NT2/D1 (cell line): ENCODE results near the gene CTIF.

Source experiments
- DNase-seq: peaks from one replicate; pipeline ENCODE4 v3.0.0-alpha.2; 2011; ENCODE audit warnings: low read depth, low spot score
- H3K27me3 ChIP-seq: 2 replicates; pipeline ENCODE4 v1.6.0; 2011; ENCODE audit warnings: mild to moderate bottlenecking; ENCODE audit not compliant: insufficient read length, insufficient read depth
- H3K36me3 ChIP-seq: 2 replicates; pipeline ENCODE4 v1.6.1; 2011; ENCODE audit warnings: mild to moderate bottlenecking, low read length, mixed read lengths; ENCODE audit not compliant: insufficient read depth, insufficient read length
- H3K4me1 ChIP-seq: 2 replicates; pipeline ENCODE4 v1.5.1; 2011; ENCODE audit not compliant: insufficient read depth, insufficient read length
- H3K4me3 ChIP-seq: 2 replicates; pipeline ENCODE4 v1.5.1; 2011; ENCODE audit warnings: low read depth; ENCODE audit not compliant: insufficient read length
- H3K9ac ChIP-seq: 2 replicates; pipeline ENCODE4 v1.6.0; 2011; ENCODE audit warnings: low read depth; ENCODE audit not compliant: insufficient read length
- H3K9me3 ChIP-seq: 2 replicates; pipeline ENCODE4 v1.5.1; 2011; ENCODE audit warnings: mild to moderate bottlenecking, low read length; ENCODE audit not compliant: insufficient read depth
- SUZ12 ChIP-seq: IDR thresholded peaks from 2 replicates; pipeline ENCODE4 v1.6.1; 2011; ENCODE audit not compliant: insufficient read length, insufficient read depth; ENCODE audit errors: extremely low read depth
- YY1 ChIP-seq: IDR thresholded peaks from 2 replicates; pipeline ENCODE4 v1.6.1; 2011; ENCODE audit not compliant: insufficient read length, insufficient read depth
- ZNF274 ChIP-seq: IDR thresholded peaks from 2 replicates; pipeline ENCODE4 v1.6.1; 2011; ENCODE audit warnings: mild to moderate bottlenecking, low read depth, low read length

CTIF gene

DNA sequence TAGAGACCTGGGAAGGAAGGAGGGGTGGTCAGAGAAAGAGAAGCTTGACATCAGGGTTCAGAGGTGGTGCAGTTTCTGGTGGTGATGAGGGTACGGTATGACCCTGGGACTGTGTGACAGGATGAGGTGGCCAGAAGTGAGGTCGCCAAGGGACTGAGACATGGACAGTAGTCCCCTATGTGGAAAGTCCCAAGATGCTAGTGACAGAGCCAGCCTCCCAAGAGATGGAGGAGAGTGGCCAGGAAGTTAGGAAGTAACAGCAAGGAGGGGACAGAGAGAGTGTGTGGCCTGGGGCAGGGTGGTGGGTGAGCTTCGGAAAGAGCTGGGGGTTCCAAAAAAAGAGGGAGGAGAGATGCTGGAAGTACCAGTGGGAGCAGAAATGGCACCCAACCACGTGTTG is 345.9 kb downstream of the CTIF start:
- peaks cover 4% of the 10 kb centered on the region for H3K27me3 ChIP-seq
- H3K36me3 ChIP-seq: no peaks in the 10 kb centered on the region
- no peak for TF ChIP-seq SUZ12
- TF ChIP-seq ZNF274: no peak
- no peak for TF ChIP-seq YY1
- no peaks in the 10 kb centered on the region for H3K9me3 ChIP-seq
- no peak overlapping the region for H3K4me3 ChIP-seq
- DNase-seq: no peak
- peaks cover 7% of the 10 kb centered on the region for H3K4me1 ChIP-seq
- H3K9ac ChIP-seq: no peak overlapping the region

GRCh38 chr18:48885266-48885923 is 346.6 kb downstream of the CTIF start:
- no peak overlapping the region for H3K9ac ChIP-seq
- no peak for DNase-seq
- no peaks in the 10 kb centered on the region for H3K9me3 ChIP-seq
- peaks cover 12% of the 10 kb centered on the region for H3K4me1 ChIP-seq
- H3K27me3 ChIP-seq: peaks cover 4% of the 10 kb centered on the region
- H3K36me3 ChIP-seq: no peaks in the 10 kb centered on the region
- H3K4me3 ChIP-seq: no peak overlapping the region
- TF ChIP-seq SUZ12: no peak
- no peak for TF ChIP-seq ZNF274
- no peak for TF ChIP-seq YY1

GRCh38 chr18:48885924-48886400 is 347.1 kb downstream of the CTIF start:
- peaks cover 17% of the 10 kb centered on the region for H3K4me1 ChIP-seq
- H3K36me3 ChIP-seq: no peaks in the 10 kb centered on the region
- no peak overlapping the region for H3K4me3 ChIP-seq
- H3K9ac ChIP-seq: no peak overlapping the region
- no peak for DNase-seq
- no peak for TF ChIP-seq YY1
- no peak for TF ChIP-seq ZNF274
- H3K27me3 ChIP-seq: peaks cover 4% of the 10 kb centered on the region
- no peaks in the 10 kb centered on the region for H3K9me3 ChIP-seq

- Histone ChIP-seq H3K9ac (no peak overlapping the region), H3K27me3 (peaks cover 4% of the 10 kb centered on the region), H3K4me3 (no peak overlapping the region), H3K9me3 (no peaks in the 10 kb centered on the region), H3K4me1 (peaks cover 17% of the 10 kb centered on the region), H3K36me3 (no peaks in the 10 kb centered on the region)
- no peak for DNase-seq
- TF ChIP-seq SUZ12: no peak
- TF ChIP-seq YY1: no peak
- no peak for TF ChIP-seq ZNF274
Measured at GRCh38 chr18:48886520-48887293, 347.9 kb downstream of the CTIF start.

- Histone ChIP-seq H3K27me3 (peaks cover 4% of the 10 kb centered on the region), H3K4me1 (peaks cover 19% of the 10 kb centered on the region), H3K9ac (no peak overlapping the region), H3K9me3 (no peaks in the 10 kb centered on the region), H3K36me3 (no peaks in the 10 kb centered on the region), H3K4me3 (no peak overlapping the region)
- TF ChIP-seq SUZ12 (no peak), YY1 (no peak), ZNF274 (no peak)
- no peak for DNase-seq
Measured at GRCh38 chr18:48887294-48887904, 348.6 kb downstream of the CTIF start.

DNA sequence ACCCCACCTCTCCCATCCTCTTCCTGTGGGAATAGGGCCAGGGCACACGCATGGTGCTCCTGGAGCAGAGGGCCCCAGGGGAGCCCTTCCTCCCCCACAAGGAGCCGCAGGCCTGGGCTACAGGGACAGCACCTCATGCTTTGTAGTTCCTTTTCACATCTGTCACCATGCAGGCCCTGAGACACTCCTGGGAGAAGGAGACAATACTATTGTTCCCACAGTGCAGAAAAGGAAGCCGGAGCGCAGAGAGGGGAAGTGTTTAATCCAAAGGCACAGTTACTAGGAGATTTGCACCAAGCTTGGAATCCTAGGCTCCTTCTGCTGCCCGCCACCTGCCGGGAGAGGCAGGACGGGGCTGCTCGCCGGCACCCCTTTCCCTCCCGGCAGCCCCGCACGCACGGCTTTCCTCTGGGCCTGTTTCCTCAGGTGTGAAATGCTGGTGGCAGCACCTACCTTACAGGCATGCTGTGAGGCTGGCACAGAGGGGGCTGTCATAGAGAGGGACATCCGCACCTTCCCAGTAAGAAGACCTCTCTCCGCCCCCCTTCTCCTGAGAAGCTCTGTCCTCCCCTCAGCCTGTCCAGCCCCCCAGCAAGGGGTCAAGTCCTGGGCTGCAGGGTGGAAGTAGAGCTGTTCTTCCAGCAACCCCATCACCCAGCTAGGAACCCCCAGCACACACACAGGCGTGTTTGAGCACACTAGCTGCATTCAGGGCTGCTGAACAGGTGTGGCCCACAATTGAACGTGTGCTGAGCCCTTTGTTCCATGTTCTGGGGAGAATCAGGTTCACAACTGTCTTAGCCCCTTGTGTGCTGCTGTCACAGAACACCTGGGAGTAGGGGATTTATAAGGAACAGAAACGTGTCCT is 349.3 kb downstream of the CTIF start:
- DNase-seq: no peak
- Histone ChIP-seq H3K4me3 (no peak overlapping the region), H3K36me3 (no peaks in the 10 kb centered on the region), H3K9ac (no peak overlapping the region), H3K27me3 (peaks cover 4% of the 10 kb centered on the region), H3K9me3 (no peaks in the 10 kb centered on the region), H3K4me1 (peaks cover 19% of the 10 kb centered on the region)
- TF ChIP-seq YY1 (no peak), SUZ12 (no peak), ZNF274 (no peak)

DNA sequence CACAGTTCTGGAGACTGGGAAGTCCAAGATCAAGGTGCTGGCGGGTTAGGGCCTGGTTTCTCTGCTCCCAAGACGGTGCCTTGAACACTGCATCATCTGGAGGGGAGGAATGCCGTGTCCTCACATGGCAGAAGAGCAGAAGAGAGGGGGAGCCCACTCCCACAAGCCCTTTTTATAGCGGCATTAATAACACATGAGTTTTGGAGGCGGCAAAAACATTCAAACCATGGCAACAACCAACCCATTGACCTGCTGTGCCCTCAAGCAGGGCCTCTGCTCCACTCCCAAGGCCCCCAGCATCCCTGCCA is 349.9 kb downstream of the CTIF start:
- Histone ChIP-seq H3K27me3 (peaks cover 4% of the 10 kb centered on the region), H3K4me3 (no peak overlapping the region), H3K36me3 (no peaks in the 10 kb centered on the region), H3K9me3 (no peaks in the 10 kb centered on the region), H3K9ac (no peak overlapping the region), H3K4me1 (peaks cover 20% of the 10 kb centered on the region)
- DNase-seq: no peak
- TF ChIP-seq SUZ12 (no peak), YY1 (no peak), ZNF274 (no peak)
